Esophagus squamous epithelium (tissue), 5 donors: Measurements from ENCODE around the gene STAP2. TPM values are rescaled to one million over a fixed set of nuclear protein-coding genes. Genes with fewer than 3 reads are reported as not detected.

Experiments
- DNase-seq: peaks from one replicate; lab custom pipeline; 2025; lab: John Stamatoyannopoulos, UW
- H3K27ac ChIP-seq, 4 donors: fragments of 200-600 bp; sonication (generic); one replicate each; pipeline ENCODE4 v1.5.1; 2016 to 2019; ENCODE audit warnings: mild to moderate bottlenecking in 1 of 4
- H3K27me3 ChIP-seq, 4 donors: fragments of 200-600 bp; sonication (generic); 1 replicate in 3 of 4; 2 replicates in 1 of 4; pipeline versions ENCODE4 v1.5.1 to v1.6.0; 2017 to 2021; ENCODE audit warnings: antibody characterized with exemption in 1 of 4
- H3K36me3 ChIP-seq, 3 donors: fragments of 200-600 bp; sonication (generic); one replicate each; pipeline ENCODE4 v1.5.1; 2016 to 2019
- H3K4me1 ChIP-seq, 3 donors: fragments of 200-600 bp; sonication (generic); one replicate each; pipeline ENCODE4 v1.5.1; 2017 to 2019
- H3K4me3 ChIP-seq, 4 donors: fragments of 200-600 bp; sonication (generic); 1 replicate in 3 of 4; 2 replicates in 1 of 4; pipeline ENCODE4 v1.5.1; 2016 to 2019; ENCODE audit warnings: mild to moderate bottlenecking in 2 of 4, moderate library complexity in 1 of 4
- H3K9me3 ChIP-seq, 3 donors: fragments of 200-600 bp; sonication (generic); one replicate each; pipeline ENCODE4 v1.5.1; 2016 to 2019
- CTCF ChIP-seq, 6 experiments: fragments of 450-650 bp in 4 of 6; fragments of 200-600 bp in 2 of 6; sonication (generic) in 2 of 6; IDR thresholded peaks; one replicate each; pipeline ENCODE4 v1.5.1; 2016 to 2019; ENCODE audit warnings: antibody characterized with exemption in 6 of 6, mild to moderate bottlenecking in 4 of 6, moderate library complexity in 4 of 6
- POLR2A ChIP-seq, 4 donors: fragments of 450-650 bp; IDR thresholded peaks; one replicate each; pipeline ENCODE4 v1.6.1; 2017; ENCODE audit warnings: antibody characterized with exemption in 4 of 4, mild to moderate bottlenecking in 4 of 4, moderate library complexity in 3 of 4
- WGBS, 2 donors: methylation state at CpG; one replicate each; pipeline ENCODE4 v1.1.5; 2018; 5-methylcytosine and 5-hydroxymethylcytosine counted together
- intact Hi-C: fragments of 100-400 bp; cut with DNase I; formaldehyde crosslinking; loops from one replicate; pipeline ENCODE4 v1.15.0; 2022
- total RNA-seq, 4 donors: library from RNA; depleted of rRNA; stranded (reverse); fragments of >200 nt; gene quantifications; one replicate each; pipeline ENCODE4 v1.1.0, GENCODE V29; 2016
- donor health status: DM: yes; HTN: yes; CAD: no.

Gene STAP2
- total RNA-seq, 4 donors from 2014 or later = 61.4 to 131 (median 82.5) TPM

GRCh38 chr19:4369888-4370260, 31.2 kb upstream of the STAP2 start:
- WGBS, 2 donors = 18 to 31% methylated on average over 2 of the region's 21 CpGs
- no peaks in the 10 kb centered on the region for H3K9me3 ChIP-seq
- peaks cover 63 to 87% (median 70%) of the 10 kb centered on the region in 3 donors for H3K4me1 ChIP-seq
- H3K27ac ChIP-seq = peak overlapping the region; percentile 89 to 96 (median 92)
- peaks cover 9 to 60% (median 23%) of the 10 kb centered on the region in 3 donors for H3K36me3 ChIP-seq
- intact Hi-C loops = no loop called here
- H3K4me3 ChIP-seq = peak overlapping the region; percentile 11 to 59 (median 35)
- no peaks in the 10 kb centered on the region for H3K27me3 ChIP-seq
- TF ChIP-seq POLR2A (IDR thresholded peaks at IDR 0.05) = no peak
- TF ChIP-seq CTCF (IDR thresholded peaks at IDR 0.05) = peak in 4 of 6 experiments; percentile 45 to 61 (median 47)
- DNase-seq = no peak

- peak overlapping the region; percentile 89 to 96 (median 92) for H3K27ac ChIP-seq
- 7 to 27% methylated on average over 3 to 8 of the region's 25 CpGs for WGBS, 2 donors
- DNase-seq = no peak
- H3K9me3 ChIP-seq = no peaks in the 10 kb centered on the region
- peaks cover 11 to 65% (median 23%) of the 10 kb centered on the region in 3 donors for H3K36me3 ChIP-seq
- H3K27me3 ChIP-seq = no peaks in the 10 kb centered on the region
- intact Hi-C loops = no loop called here
- peak in 2 of 6 experiments; percentile 1 to 3 for TF ChIP-seq CTCF (IDR thresholded peaks at IDR 0.05)
- peak in 2 of 4 donors; percentile 31 to 57 for TF ChIP-seq POLR2A (IDR thresholded peaks at IDR 0.05)
- peaks cover 58 to 81% (median 65%) of the 10 kb centered on the region in 3 donors for H3K4me1 ChIP-seq
- peak overlapping the region; percentile 11 to 59 (median 35) for H3K4me3 ChIP-seq
Measured at GRCh38 chr19:4369109-4369887, 30.7 kb upstream of the STAP2 start.

GRCh38 chr19:4368128-4368820, 29.6 kb upstream of the STAP2 start:
- intact Hi-C loops = no loop called here
- Histone ChIP-seq H3K27me3 (no peaks in the 10 kb centered on the region), H3K4me3 (peak overlapping the region in 2 of 4 donors; percentile 37 to 59), H3K36me3 (peaks cover 21 to 76% (median 33%) of the 10 kb centered on the region in 3 donors), H3K27ac (peak overlapping the region; percentile 89 to 96 (median 92)), H3K9me3 (no peaks in the 10 kb centered on the region), H3K4me1 (peaks cover 47 to 71% (median 54%) of the 10 kb centered on the region in 3 donors)
- no peak for DNase-seq
- TF ChIP-seq CTCF (IDR thresholded peaks at IDR 0.05) = no peak
- TF ChIP-seq POLR2A (IDR thresholded peaks at IDR 0.05) = no peak
- 27 to 32% methylated on average over 5 to 14 of the region's 19 CpGs for WGBS, 2 donors

- intact Hi-C loops = no loop called here
- H3K4me3 ChIP-seq = no peak overlapping the region
- H3K27ac ChIP-seq = peak overlapping the region; percentile 89 to 96 (median 92)
- H3K27me3 ChIP-seq = no peaks in the 10 kb centered on the region
- H3K9me3 ChIP-seq = no peaks in the 10 kb centered on the region
- peaks cover 43 to 66% (median 49%) of the 10 kb centered on the region in 3 donors for H3K4me1 ChIP-seq
- DNase-seq = no peak
- 60% methylated on average over 1 of the region's 13 CpGs; no CpG with 5 or more reads in 1 of the 2 donors for WGBS, 2 donors
- H3K36me3 ChIP-seq = peaks cover 25 to 77% (median 37%) of the 10 kb centered on the region in 3 donors
- TF ChIP-seq CTCF (IDR thresholded peaks at IDR 0.05) (no peak), POLR2A (IDR thresholded peaks at IDR 0.05) (no peak)
Measured at GRCh38 chr19:4367781-4368127, 29.1 kb upstream of the STAP2 start.

GRCh38 chr19:4367336-4367723, 28.7 kb upstream of the STAP2 start:
- Histone ChIP-seq H3K4me1 (peaks cover 40 to 62% (median 45%) of the 10 kb centered on the region in 3 donors), H3K27me3 (no peaks in the 10 kb centered on the region), H3K4me3 (no peak overlapping the region), H3K9me3 (no peaks in the 10 kb centered on the region), H3K36me3 (peaks cover 29 to 77% (median 41%) of the 10 kb centered on the region in 3 donors), H3K27ac (peak overlapping the region in 1 of 4 donors; percentile 92)
- no peak for DNase-seq
- intact Hi-C loops = no loop called here
- 85 to 94% methylated on average over 3 to 5 of the region's 10 CpGs for WGBS, 2 donors
- TF ChIP-seq CTCF (IDR thresholded peaks at IDR 0.05) (no peak), POLR2A (IDR thresholded peaks at IDR 0.05) (no peak)
